Panc1 (cell line): ENCODE data around the gene ZER1. TPM values are rescaled to one million over a fixed set of nuclear protein-coding genes. Genes with fewer than 3 reads are reported as not detected.

Source experiments
- ATAC-seq: fragments of 200-7000 bp; cut with Tn5 transposase; 2 replicates; pipeline ENCODE4 v1.9.1; 2020; ENCODE audit warnings: mild to moderate bottlenecking, moderate library complexity
- BruUV-seq: library from RNA; stranded (reverse); fragments of 400-500 nt; replicated peaks from 2 replicates; lab custom pipeline; 2021; lab: Mats Ljungman, UMichigan
- CTCF ChIA-PET: fragments of 300-600 bp; sonication (Branson Sonifier 250); formaldehyde crosslinking; loops from one replicate; lab custom pipeline; 2022; ENCODE audit warnings: antibody characterized with exemption; lab: Charles Lee
- POLR2A ChIA-PET: fragments of 300-600 bp; sonication (Branson Sonifier 250); formaldehyde crosslinking; loops from one replicate; lab custom pipeline; 2022; ENCODE audit warnings: antibody characterized with exemption; lab: Charles Lee
- DNase-seq: peaks from one replicate; pipeline ENCODE4 v3.0.0-alpha.2; 2010; ENCODE audit warnings: low read depth, low spot score
- H3K27ac ChIP-seq: 2 replicates; pipeline ENCODE4 v1.5.1; 2011; ENCODE audit warnings: mild to moderate bottlenecking, low read length, inconsistent platforms
- H3K27me3 ChIP-seq: fragments of 200-500 bp; sonication (Bioruptor generic); 2 replicates; pipeline ENCODE4 v1.6.0; 2014; ENCODE audit warnings: low read length, inconsistent platforms; ENCODE audit not compliant: control insufficient read depth, insufficient read depth
- H3K36me3 ChIP-seq: fragments of 200-500 bp; sonication (Bioruptor generic); 2 replicates; pipeline ENCODE4 v1.5.1; 2014; ENCODE audit warnings: inconsistent platforms, mild to moderate bottlenecking, low read length, moderate library complexity; ENCODE audit not compliant: control insufficient read depth, insufficient read depth
- H3K4me1 ChIP-seq: 2 replicates; pipeline ENCODE4 v1.5.1; 2011; ENCODE audit warnings: inconsistent platforms, mild to moderate bottlenecking, low read length, moderate library complexity; ENCODE audit not compliant: control insufficient read depth, insufficient read depth
- H3K4me3 ChIP-seq, 2 experiments: 2 replicates each; pipeline ENCODE4 v1.5.1; 2011 to 2012; ENCODE audit warnings: low read depth in 2 of 2, low read length in 2 of 2, mild to moderate bottlenecking in 2 of 2, inconsistent platforms in 1 of 2, moderate library complexity in 1 of 2
- H3K9me3 ChIP-seq: fragments of 200-500 bp; sonication (Bioruptor generic); 2 replicates; pipeline ENCODE4 v1.5.1; 2014; ENCODE audit warnings: low read depth, mild to moderate bottlenecking, inconsistent platforms, low read length, moderate library complexity; ENCODE audit not compliant: control insufficient read depth, insufficient read depth
- CTCF ChIP-seq: fragments of 450-650 bp; IDR thresholded peaks from 2 replicates; pipeline ENCODE4 v1.5.1; 2017; ENCODE audit warnings: mild to moderate bottlenecking
- POLR2AphosphoS5 ChIP-seq: IDR thresholded peaks from 2 replicates; pipeline ENCODE4 v1.6.1; 2012; ENCODE audit warnings: mild to moderate bottlenecking, low read depth, low read length, moderate library complexity
- SIN3A ChIP-seq: IDR thresholded peaks from 2 replicates; pipeline ENCODE4 v1.6.1; 2012; ENCODE audit warnings: low read depth, mild to moderate bottlenecking, low read length, moderate library complexity, borderline replicate concordance; ENCODE audit not compliant: insufficient read depth
- TCF7L2 ChIP-seq: IDR thresholded peaks from 2 replicates; pipeline ENCODE4 v1.6.1; 2011; ENCODE audit warnings: mild to moderate bottlenecking, low read depth, low read length, inconsistent platforms
- in situ Hi-C: cut with HindIII; loops from 2 replicates; pipeline ENCODE4 v1.10.0; 2016; ENCODE audit warnings: low sequenced_read_pairs, low pct_unique_long_range_greater_than_20kb
- intact Hi-C: fragments of 100-400 bp; cut with micrococcal nuclease; formaldehyde crosslinking; loops from one replicate; pipeline ENCODE4 v1.10.0; 2022; ENCODE audit not compliant: unreplicated experiment
- total RNA-seq: library from RNA; stranded (reverse); gene quantifications from one replicate; pipeline ENCODE4 v1.2.1, GENCODE V29; 2021; ENCODE audit not compliant: unreplicated experiment
- TF ChIP-seq, protein P1 (sequence below), 2 experiments: IDR thresholded peaks; 2 replicates each; pipeline ENCODE4 v1.6.1; 2011 to 2012; ENCODE audit warnings: low read depth in 2 of 2, control low read depth in 1 of 2, low read length in 1 of 2, mild to moderate bottlenecking in 1 of 2, moderate library complexity in 1 of 2; ENCODE audit not compliant: insufficient read depth in 1 of 2

Gene ZER1
- total RNA-seq, 1 experiment from 2014 or later = 16.2 TPM

GRCh38 chr9:128750926-128751595 is 20.7 kb downstream of the ZER1 start:
- POLR2A ChIA-PET = no interaction called here
- BruUV-seq = no TSS peak
- DNase-seq = no peak

GRCh38 chr9:128747241-128747640 is 24.5 kb downstream of the ZER1 start:
- DNase-seq = no peak
- no TSS peak for BruUV-seq
- no peaks in the 10 kb centered on the region for H3K36me3 ChIP-seq
- POLR2A ChIA-PET = no interaction called here
- no peaks in the 10 kb centered on the region for H3K4me1 ChIP-seq
- no peak overlapping the region for H3K27ac ChIP-seq
- no peaks in the 10 kb centered on the region for H3K27me3 ChIP-seq
- no peak overlapping the region for H3K4me3 ChIP-seq
- no peak for ATAC-seq
- no peak for TF ChIP-seq SIN3A
- TF ChIP-seq CTCF = no peak
- no peak for TF ChIP-seq TCF7L2
- TF ChIP-seq, protein P1, sequence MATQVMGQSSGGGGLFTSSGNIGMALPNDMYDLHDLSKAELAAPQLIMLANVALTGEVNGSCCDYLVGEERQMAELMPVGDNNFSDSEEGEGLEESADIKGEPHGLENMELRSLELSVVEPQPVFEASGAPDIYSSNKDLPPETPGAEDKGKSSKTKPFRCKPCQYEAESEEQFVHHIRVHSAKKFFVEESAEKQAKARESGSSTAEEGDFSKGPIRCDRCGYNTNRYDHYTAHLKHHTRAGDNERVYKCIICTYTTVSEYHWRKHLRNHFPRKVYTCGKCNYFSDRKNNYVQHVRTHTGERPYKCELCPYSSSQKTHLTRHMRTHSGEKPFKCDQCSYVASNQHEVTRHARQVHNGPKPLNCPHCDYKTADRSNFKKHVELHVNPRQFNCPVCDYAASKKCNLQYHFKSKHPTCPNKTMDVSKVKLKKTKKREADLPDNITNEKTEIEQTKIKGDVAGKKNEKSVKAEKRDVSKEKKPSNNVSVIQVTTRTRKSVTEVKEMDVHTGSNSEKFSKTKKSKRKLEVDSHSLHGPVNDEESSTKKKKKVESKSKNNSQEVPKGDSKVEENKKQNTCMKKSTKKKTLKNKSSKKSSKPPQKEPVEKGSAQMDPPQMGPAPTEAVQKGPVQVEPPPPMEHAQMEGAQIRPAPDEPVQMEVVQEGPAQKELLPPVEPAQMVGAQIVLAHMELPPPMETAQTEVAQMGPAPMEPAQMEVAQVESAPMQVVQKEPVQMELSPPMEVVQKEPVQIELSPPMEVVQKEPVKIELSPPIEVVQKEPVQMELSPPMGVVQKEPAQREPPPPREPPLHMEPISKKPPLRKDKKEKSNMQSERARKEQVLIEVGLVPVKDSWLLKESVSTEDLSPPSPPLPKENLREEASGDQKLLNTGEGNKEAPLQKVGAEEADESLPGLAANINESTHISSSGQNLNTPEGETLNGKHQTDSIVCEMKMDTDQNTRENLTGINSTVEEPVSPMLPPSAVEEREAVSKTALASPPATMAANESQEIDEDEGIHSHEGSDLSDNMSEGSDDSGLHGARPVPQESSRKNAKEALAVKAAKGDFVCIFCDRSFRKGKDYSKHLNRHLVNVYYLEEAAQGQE (IDR thresholded peaks at IDR 0.05; ENCODE audit: insufficient read depth in 1 of 2, low read depth in 2 of 2, low read length in 1 of 2) = no peak
- TF ChIP-seq POLR2AphosphoS5 = no peak
- in situ Hi-C loops (no loop called here), intact Hi-C loops (no loop called here)
- H3K9me3 ChIP-seq = no peaks in the 10 kb centered on the region
- CTCF ChIA-PET = interaction anchor here (0.7 kb wide), 1 partner anchor 13 kb away, joined by 3 read pairs; no protein-coding TSS in a partner anchor

More at GRCh38 chr9:128750926-128751595, 20.7 kb downstream of the ZER1 start:
- no peak overlapping the region for H3K27ac ChIP-seq
- no peaks in the 10 kb centered on the region for H3K9me3 ChIP-seq
- no peak for ATAC-seq
- CTCF ChIA-PET = interaction anchor here (0.6 kb wide), 1 partner anchor 17 kb away, joined by 3 read pairs; no protein-coding TSS in a partner anchor
- no peaks in the 10 kb centered on the region for H3K4me1 ChIP-seq
- H3K4me3 ChIP-seq = no peak overlapping the region
- in situ Hi-C loops = no loop called here
- intact Hi-C loops = no loop called here
- TF ChIP-seq, protein P1 (IDR thresholded peaks at IDR 0.05; ENCODE audit: insufficient read depth in 1 of 2, low read depth in 2 of 2, low read length in 1 of 2) = no peak
- TF ChIP-seq TCF7L2 = no peak
- TF ChIP-seq POLR2AphosphoS5 = no peak
- TF ChIP-seq CTCF = no peak
- no peak for TF ChIP-seq SIN3A
- no peaks in the 10 kb centered on the region for H3K36me3 ChIP-seq
- no peaks in the 10 kb centered on the region for H3K27me3 ChIP-seq
